HG03558 (cell line): ENCODE results near the gene OR1L8.
"Not testable (repeated sequence)": the region's sequence is repeated elsewhere in the genome, so short reads cannot be mapped to it uniquely, and the experiment has no call there.

Experiments
- ATAC-seq: cut with Tn5 transposase; IDR thresholded peaks from one replicate; pipeline ENCODE4 v1.9.1; 2021; ENCODE audit warnings: moderate number of reproducible peaks; ENCODE audit not compliant: unreplicated experiment; ENCODE audit errors: extremely low read depth

OR1L8 gene, protein sequence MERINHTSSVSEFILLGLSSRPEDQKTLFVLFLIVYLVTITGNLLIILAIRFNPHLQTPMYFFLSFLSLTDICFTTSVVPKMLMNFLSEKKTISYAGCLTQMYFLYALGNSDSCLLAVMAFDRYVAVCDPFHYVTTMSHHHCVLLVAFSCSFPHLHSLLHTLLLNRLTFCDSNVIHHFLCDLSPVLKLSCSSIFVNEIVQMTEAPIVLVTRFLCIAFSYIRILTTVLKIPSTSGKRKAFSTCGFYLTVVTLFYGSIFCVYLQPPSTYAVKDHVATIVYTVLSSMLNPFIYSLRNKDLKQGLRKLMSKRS

GRCh38 chr9:122583284-122583683, at the start of gene OR1L8:
Gene OR1L8, minus strand, starts transcription at chr9:122583384. Its CDS starts 14,907 bp downstream, at chr9:122568477.
- not testable (repeated sequence) for ATAC-seq

- ATAC-seq: no peak
These were observed 36.8 kb upstream of the OR1L8 start for GRCh38 chr9:122619996-122620395.

GRCh38 chr9:122614362-122614761, 31.2 kb upstream of the OR1L8 start, which contains the start of gene OR1Q1:
Gene OR1Q1, plus strand, starts transcription at chr9:122614738. Its CDS starts 0 bp downstream, at chr9:122614738.
- ATAC-seq: no peak

DNA sequence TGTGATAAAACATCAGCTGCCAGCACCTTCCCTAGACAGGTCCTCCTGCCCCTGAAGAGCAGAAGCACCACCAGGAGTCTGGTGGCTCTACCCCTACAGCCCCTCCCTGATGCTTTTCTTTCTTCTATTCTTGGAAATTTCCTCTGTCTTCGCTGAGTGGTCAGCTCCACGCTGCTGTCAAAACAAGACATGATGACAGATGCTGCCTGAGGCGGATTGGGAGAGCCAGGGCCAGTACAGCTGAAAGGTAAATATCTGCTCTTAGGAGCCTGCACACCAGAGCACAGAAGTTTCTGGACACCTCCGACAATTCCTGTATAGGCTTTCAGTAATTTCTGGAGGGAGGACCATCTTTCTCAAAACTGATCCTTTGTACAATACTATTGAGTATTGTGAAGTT, 26.6 kb upstream of the OR1L8 start:
- no peak for ATAC-seq

GRCh38 chr9:122606587-122606986, 23.4 kb upstream of the OR1L8 start:
- ATAC-seq: no peak

- ATAC-seq: no peak
These were observed 22.5 kb upstream of the OR1L8 start for GRCh38 chr9:122605691-122606090.

- ATAC-seq: no peak
These were observed 2.8 kb downstream of the OR1L8 start for GRCh38 chr9:122580360-122580759.

- no peak for ATAC-seq
These were observed 3.3 kb downstream of the OR1L8 start for GRCh38 chr9:122579874-122580273.

- no peak for ATAC-seq
These were observed 10.7 kb downstream of the OR1L8 start for GRCh38 chr9:122572456-122572855.

DNA sequence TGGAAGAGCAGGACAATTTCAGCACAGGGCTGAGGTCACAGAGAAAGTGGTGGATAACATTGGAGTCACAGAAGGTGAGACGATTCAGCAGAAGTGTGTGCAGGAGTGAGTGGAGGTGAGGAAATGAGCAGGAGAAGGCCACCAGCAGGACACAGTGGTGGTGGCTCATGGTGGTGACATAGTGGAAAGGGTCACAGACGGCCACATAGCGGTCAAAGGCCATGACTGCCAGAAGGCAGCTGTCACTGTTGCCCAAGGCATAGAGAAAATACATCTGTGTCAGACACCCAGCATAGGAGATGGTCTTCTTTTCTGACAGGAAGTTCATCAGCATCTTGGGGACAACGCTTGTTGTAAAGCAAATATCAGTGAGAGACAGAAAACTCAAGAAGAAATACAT, 15.3 kb downstream of the OR1L8 start:
- no peak for ATAC-seq

DNA sequence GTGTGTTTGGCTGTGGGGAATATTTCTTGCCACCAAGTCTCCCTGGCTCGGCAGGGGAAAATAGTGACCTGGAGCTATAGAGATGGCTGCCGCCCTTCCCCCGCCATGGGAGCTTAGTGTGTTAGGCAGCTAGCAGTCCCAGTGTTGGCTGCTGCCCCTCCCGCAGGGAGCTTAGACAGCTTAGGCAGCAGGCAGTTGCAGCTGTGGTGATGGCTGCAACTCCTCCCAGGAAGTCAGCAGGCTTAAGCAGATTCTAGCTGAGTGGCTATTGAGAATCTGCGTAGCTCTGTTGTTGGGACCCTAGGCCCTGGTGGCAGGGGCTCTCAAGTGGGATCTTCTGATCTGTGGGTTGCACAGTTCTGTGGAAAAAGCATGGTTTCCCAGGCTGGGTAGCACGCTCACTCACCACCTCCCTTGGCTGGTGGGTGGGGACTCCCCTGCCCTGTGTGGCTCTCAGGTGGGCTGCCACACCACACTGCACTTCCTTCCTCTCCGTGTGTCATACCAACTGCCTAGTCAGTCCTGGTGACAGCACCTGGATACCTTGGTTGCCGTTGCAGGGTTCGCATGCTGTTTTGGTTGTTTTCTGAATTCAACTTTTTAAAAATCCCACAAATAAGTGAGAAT, 20.9 kb downstream of the OR1L8 start:
- no peak for ATAC-seq

DNA sequence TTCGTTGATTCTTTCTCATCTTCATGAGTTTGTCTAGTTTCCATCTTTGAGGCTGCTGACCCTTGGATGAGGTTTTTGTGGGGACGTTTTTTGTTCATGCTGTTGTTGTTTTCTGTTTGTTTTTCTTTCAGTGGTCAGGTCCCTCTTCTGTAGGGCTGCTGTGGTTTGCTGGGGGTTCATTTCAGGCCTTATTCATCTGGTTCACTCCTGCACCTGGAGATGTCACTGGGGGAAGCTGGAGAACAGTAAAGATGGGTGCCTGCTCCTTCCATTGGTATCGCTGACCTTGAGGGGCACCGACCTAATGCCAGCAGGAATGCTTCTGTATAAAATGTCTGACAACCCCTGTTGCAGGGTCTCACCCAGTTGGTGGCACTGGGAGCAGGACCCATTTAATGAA, 21.7 kb downstream of the OR1L8 start:
- ATAC-seq: no peak

DNA sequence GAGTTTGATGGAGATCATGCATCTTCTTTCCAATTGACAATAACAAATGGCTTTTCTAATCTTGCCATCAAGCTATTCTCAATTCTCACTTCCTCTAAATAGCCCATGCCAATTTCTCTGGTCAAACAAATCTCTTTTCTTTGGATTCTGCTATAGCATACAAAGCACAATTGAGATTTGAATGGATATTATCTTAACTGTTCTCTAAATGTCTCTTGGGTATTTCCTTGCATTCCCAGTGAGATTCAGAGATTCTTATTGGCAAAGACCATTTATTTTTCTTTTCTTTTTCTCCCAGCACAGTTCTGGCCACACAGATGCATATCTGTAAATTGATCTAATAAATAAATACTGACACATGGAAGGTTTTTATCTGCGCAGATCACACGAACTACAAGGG, 30.4 kb downstream of the OR1L8 start, which contains the start of gene OR1N2:
TSS of gene OR1N2 (plus strand) at position 301 of the 400 bp plus-strand sequence. CDS start 100 bp downstream, outside the sequence.
- no peak for ATAC-seq

DNA sequence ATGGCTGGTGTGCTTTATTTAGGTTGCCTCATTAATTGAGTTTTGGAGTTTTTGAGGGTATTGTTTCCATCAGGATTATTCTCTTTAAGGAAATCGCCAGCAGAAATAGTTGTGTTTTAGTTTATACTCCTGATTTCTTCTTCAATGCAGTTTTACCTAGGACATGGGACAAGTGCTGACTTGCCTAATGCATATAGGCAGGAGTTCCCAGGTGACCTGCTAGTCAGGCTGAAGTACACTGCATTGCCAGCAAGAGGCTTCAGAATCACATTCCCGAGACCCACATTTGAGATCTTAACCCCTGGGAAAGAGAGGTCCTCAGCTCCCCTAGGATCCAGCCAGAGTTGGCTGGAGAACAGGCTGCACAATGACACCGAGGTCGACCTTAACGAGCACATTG, 31.8 kb downstream of the OR1L8 start:
- ATAC-seq: no peak

DNA sequence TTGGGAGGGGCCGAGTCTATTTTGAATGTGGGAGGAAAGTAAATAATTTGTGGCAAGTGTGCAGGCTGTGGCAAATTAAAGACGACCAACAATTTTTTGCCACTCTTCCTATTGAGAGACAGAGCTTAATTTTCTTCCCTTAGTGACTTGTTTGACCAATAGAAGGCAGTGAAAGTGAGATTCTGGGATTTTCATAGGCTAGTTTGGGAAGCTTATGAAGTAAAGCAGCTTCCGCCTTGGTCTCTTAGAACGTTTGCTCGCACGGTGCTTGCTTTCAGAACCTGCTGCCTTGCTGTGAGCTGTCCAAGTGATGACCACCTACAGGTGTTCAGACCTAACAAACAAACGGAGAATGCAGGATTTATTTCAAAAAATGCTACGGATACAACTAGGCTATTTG, 37.0 kb downstream of the OR1L8 start:
- no peak for ATAC-seq

- ATAC-seq: no peak
These were observed 44.4 kb downstream of the OR1L8 start for GRCh38 chr9:122538757-122539156.

GRCh38 chr9:122537066-122537465, 46.1 kb downstream of the OR1L8 start:
- not testable (repeated sequence) for ATAC-seq

DNA sequence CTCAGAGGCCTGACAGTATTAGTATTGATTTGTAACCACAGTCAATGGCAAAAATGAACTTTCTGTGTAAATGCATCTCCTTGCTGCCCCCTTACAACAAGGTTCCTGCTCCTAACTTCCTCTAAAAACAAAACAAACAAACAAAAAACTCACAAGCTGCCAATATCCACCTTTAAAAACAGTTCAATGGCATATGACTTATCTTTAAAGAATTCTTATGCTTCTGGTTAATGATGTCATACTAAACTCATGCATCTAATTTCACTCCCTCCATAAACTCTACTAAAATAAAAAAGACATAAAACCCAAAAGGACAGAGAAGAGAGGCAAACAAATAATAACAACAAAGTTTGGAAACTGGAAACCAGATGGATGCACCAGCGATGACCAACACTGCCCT, 47.0 kb downstream of the OR1L8 start:
- no peak for ATAC-seq

GRCh38 chr9:122531157-122531556, 52.0 kb downstream of the OR1L8 start:
- ATAC-seq: not testable (repeated sequence)

- no peak for ATAC-seq
These were observed 56.0 kb downstream of the OR1L8 start, which contains the start of gene OR1N1 for GRCh38 chr9:122527193-122527592. Gene OR1N1, minus strand, starts transcription at chr9:122527293. Its CDS starts 0 bp downstream, at chr9:122527293.

- no peak for ATAC-seq
These were observed 56.6 kb downstream of the OR1L8 start for GRCh38 chr9:122526602-122527001.

DNA sequence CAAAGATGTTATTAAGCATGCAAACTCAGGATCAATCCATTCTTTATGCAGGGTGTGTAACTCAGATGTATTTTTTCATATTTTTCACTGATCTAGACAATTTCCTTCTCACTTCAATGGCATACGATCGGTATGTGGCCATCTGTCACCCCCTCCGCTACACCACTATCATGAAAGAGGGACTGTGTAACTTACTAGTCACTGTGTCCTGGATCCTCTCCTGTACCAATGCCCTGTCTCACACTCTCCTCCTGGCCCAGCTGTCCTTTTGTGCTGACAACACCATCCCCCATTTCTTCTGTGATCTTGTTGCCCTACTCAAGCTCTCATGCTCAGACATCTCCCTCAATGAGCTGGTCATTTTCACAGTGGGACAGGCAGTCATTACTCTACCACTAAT, 63.8 kb downstream of the OR1L8 start:
- ATAC-seq: no peak
